ENCODE measurements around the gene C16orf92. TPM values are rescaled to one million over a fixed set of nuclear protein-coding genes. Genes with fewer than 3 reads are reported as not detected.

The C16orf92 gene
- total and polyA plus RNA-seq, 2 of the 13 experiments (the other 11 are each of a cell fraction or from before 2014, with no cell fraction given), result not detected

GRCh38 chr16:30064729-30065101 is 41.7 kb downstream of the C16orf92 start (continued):
- TF ChIP-seq RERE (CRISPR knock-in tag; IDR thresholded peaks at IDR 0.05; ENCODE audit: low read depth) (0 out of 2 replicates have a peak, but pooled peaks have one; percentile 4), ZSCAN20 (CRISPR knock-in tag; IDR thresholded peaks at IDR 0.05; ENCODE audit: borderline replicate concordance) (peak; percentile 36; the same call in 1 of the 2 replicates), ZFAT (CRISPR knock-in tag; conservative IDR thresholded peaks at IDR 0.05) (peak; percentile 89), ZSCAN12 (CRISPR knock-in tag; IDR thresholded peaks at IDR 0.05) (0 out of 2 replicates have a peak, but pooled peaks have one; percentile 70), ZNF180 (CRISPR knock-in tag; IDR thresholded peaks at IDR 0.05; ENCODE audit: borderline replicate concordance, low read depth) (0 out of 2 replicates have a peak, but pooled peaks have one; percentile 59), ZNF660 (CRISPR knock-in tag; IDR thresholded peaks at IDR 0.05; ENCODE audit: borderline replicate concordance, low read depth) (no peak), JDP2 (CRISPR knock-in tag; IDR thresholded peaks at IDR 0.05; ENCODE audit: borderline replicate concordance) (no peak), U2AF2 (IDR thresholded peaks at IDR 0.05; ENCODE audit: low read depth, low read length) (no peak), ARID2 (CRISPR knock-in tag; IDR thresholded peaks at IDR 0.05; ENCODE audit: borderline replicate concordance) (peak; percentile 15; the same call in 1 of the 2 replicates)
- TF ChIP-seq, protein P1, sequence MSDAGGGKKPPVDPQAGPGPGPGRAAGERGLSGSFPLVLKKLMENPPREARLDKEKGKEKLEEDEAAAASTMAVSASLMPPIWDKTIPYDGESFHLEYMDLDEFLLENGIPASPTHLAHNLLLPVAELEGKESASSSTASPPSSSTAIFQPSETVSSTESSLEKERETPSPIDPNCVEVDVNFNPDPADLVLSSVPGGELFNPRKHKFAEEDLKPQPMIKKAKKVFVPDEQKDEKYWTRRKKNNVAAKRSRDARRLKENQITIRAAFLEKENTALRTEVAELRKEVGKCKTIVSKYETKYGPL (CRISPR knock-in tag; IDR thresholded peaks at IDR 0.05), result 0 out of 2 replicates have a peak, but pooled peaks have one; percentile 12
- TF ChIP-seq, protein P2, sequence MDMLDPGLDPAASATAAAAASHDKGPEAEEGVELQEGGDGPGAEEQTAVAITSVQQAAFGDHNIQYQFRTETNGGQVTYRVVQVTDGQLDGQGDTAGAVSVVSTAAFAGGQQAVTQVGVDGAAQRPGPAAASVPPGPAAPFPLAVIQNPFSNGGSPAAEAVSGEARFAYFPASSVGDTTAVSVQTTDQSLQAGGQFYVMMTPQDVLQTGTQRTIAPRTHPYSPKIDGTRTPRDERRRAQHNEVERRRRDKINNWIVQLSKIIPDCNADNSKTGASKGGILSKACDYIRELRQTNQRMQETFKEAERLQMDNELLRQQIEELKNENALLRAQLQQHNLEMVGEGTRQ (IDR thresholded peaks at IDR 0.05; ENCODE audit: low read depth, low read length), result no peak
- TF ChIP-seq, protein P2 (CRISPR knock-in tag; IDR thresholded peaks at IDR 0.05; ENCODE audit: borderline replicate concordance), result no peak
